GM10847 (cell line): ENCODE results near the gene UBE2O.

Source experiments
- POLR2A ChIP-seq: IDR thresholded peaks from 2 replicates; pipeline ENCODE4 v1.6.1; 2011; ENCODE audit not compliant: insufficient read length; ENCODE audit errors: extremely low read depth

Gene UBE2O

DNA sequence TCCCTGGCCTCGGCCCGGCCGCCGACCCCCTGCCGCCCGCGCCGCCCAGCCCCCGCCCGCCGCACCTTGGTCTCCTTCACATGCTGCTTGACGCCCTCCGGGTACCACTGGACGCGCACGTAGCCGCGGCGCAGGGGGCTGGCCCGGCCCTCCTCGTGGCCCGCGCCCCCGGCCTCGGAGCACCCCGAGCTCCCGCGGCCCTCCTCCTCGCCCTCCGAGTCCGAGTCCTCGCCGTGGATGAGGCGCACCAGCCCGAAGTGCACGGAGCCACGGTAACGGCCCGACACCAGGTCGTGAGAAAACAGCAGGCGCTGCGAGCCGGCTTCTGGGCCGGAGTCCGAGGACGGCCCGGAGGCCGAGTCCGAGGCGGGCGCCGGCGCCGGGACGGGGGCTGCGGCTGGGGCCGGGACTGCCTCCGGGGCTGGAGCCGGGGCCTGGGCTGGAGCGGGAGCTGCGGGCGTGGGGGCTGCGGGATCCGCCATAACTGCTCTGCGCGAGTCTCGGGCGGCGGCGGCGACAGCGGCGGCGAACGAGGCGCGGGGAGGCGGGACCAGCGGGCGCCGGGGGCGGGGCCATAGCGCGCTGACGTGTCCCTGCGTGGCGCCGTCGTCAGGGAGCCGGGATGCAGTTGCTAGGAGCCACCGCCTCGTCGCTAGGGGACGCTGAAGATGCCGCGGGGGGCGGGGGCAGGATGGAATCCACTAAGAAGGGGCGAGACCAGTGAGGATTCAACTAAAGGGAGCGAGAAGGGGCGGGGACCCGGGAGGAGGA lies at the start of gene UBE2O:
Gene UBE2O (minus strand): TSS at position 493 of the 771 bp plus-strand sequence. CDS start 11 bp downstream, at position 482.
- peak; percentile 72 for TF ChIP-seq POLR2A

- TF ChIP-seq POLR2A, result no peak
Observed at GRCh38 chr17:76501827-76502307, 48.9 kb upstream of the UBE2O start.

DNA sequence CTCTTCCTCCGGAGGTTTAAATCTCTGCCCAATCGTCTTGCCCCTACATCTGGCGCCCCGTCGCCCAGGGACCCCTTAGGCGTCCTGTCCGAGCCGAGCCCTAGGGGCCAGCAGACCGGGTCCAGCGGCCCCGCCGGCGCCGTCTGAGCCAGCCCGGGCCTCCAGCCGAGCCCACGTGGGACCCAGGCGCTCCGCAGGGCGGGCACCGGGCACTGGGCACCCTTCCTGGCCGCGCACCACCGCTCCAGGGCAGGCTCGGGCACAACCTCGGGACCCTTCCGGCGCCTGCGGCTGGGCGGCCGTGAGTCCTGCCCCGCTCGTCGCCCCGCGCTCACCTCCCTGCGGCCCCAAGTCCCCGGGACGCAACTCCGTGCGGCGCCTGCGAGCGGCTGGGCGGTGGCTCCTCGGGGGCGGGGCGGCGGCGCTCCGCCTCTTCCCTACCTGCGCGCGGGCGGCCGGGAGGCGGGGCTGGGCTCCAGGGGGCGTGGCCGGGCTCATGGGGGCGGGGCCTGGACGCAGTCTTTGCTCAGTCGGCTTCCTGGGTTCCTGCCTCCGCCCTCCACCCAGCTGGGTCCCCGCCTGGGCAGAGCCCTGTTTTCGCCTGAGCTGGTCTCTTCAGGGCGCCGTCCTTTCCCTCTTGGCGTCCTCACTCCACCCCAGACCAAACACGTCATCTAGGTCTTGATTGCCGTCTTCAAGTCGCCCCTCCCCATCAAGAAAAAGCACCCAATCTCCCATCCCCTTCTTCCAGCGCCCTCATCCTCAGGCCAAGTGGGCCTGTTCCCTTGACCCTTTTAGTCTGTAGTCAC lies 48.3 kb upstream of the UBE2O start, which contains the start of gene RHBDF2:
Gene RHBDF2 (minus strand): TSS at position 406 of the 809 bp plus-strand sequence. CDS start 19,899 bp downstream, outside the sequence.
- peak; percentile 90 for TF ChIP-seq POLR2A

DNA sequence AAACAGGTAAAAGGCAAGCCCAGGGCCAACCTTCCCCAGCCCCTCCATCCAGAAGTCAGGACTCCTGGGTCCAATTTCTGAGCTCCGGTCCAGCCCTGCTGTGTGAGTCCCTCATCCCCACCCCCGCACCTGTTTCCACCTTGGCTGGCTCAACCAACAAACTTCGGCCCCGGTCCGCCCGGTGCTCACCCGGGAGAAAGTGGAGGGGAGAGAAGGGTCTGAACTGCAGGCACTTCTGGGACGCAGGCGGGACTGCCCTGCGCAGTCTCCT lies 47.7 kb upstream of the UBE2O start:
- no peak for TF ChIP-seq POLR2A

DNA sequence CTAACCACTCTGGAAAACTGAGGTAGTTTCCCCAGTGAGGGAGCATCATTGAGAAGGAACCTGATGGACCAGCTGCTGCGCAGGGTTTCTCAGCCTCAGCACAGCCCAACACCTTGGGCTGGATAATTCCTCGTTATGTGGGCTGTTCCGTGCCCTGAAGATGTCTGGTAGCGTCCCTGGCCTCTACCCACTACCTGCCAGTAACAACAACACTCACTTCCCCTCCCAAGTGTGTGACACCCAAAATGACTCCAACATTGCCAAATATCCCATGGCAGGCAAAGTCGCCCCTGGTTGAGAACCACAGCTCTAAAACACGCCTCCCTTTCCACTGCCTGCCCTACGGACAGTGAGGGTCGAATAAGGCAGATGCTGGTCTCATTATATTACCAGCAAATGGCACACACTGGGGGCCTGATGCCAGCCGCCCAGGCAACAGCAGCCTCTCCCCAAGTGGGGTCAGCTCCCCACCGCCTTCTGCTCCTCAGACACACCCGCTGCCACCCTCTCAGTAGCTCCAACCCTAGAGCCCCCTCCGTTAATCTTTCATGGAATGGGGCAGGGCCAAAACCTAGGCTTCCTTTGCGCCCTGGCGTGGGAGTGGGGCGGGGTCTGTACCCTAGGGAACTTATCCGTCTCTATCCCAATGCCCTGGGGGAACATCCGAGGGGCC lies 47.3 kb upstream of the UBE2O start:
- TF ChIP-seq POLR2A, result no peak

DNA sequence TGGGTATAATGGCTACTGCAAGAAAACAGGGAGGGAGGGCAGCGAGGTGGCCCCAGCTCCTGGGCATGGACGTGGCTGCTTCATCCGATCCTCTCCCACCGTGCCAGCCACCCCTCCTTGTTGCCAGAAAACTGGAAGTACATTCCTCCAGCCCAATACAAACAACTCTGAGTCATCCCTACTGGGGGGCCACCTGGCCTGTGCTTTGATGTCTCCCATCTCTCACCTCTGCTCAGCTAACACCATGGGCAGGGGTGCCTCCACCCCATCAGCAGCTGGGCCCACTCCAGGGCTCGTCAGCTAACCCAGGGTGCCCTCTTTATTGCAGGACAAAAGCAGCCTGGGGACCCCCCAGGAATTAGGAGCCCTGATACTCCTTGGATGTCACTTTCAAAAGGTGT lies 46.3 kb upstream of the UBE2O start:
- no peak for TF ChIP-seq POLR2A

DNA sequence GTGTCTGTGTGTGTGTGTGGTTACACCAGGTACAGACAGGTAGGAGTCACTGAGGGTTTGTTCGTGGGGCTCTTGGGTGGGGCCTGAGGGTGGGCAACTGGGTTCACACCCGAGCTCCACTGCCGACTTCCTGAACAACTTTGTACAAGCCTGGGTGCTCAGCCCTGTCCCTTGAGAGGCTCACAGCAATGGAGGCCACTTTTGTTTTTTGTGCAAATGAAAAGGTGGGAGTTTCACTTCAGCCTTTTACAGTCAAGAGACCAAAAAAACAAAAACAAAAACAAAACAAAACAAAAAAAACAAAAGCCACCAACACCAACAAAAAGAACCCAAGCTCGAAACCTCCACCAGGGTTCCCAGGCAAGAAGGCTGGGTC lies 45.9 kb upstream of the UBE2O start:
- TF ChIP-seq POLR2A, result no peak

GRCh38 chr17:76497979-76498875 lies 45.3 kb upstream of the UBE2O start:
- no peak for TF ChIP-seq POLR2A

- TF ChIP-seq POLR2A, result no peak
Observed at GRCh38 chr17:76497699-76497978, 44.7 kb upstream of the UBE2O start.

DNA sequence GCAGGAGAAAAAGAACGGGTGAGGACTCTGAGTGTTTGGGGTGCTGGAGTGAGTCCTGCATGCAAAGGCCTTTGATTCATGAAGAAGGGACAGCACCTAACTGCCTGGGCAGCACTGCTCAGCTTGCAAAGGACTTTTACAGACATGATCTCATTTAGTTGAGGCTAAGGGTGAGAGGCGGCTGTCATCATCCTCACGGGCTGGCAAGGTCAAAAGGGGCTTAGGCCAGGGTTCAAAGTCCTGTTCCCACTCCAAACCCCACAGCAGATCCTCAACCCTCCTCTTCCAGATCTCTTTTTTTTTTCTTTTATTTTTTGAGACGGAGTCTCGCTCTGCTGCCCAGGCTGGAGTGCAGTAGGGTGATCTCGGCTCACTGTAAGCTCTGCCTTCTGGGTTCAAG lies 43.5 kb upstream of the UBE2O start:
- no peak for TF ChIP-seq POLR2A

DNA sequence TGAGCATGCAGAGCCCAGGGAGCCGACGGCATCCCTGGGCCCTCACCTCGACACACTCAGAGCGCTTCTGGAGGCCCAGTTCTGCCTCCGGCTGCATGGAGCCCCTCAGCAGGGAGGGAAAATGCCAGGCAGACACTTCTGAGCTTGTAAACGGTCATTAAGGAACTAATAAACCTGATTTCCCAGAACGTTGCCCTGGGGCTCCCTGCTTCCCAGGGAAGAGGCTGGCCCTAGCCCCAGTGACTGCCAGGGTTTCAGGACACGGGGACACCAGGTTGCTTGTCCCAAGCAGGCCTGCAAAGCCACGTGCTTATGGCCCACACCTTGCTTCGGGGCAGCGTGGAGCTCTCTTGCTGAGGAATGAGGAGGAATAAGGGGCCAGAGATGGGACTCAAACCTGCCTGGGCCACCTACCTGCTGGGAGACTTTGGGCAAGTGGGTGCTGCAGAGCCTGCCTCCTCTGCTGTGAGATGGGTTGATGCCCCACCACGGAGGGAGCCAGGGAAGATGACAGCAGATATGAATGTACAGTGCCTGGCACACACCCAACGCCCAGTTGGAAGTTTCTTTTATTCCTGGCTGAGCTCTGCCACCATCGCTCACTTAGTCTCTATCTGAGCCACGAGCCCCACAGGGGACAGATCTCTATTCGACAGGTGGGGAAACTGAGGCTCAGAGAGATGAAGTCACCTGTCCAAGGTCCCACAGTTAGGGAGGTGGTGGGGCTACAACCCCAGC lies 42.9 kb upstream of the UBE2O start:
- TF ChIP-seq POLR2A, result no peak

DNA sequence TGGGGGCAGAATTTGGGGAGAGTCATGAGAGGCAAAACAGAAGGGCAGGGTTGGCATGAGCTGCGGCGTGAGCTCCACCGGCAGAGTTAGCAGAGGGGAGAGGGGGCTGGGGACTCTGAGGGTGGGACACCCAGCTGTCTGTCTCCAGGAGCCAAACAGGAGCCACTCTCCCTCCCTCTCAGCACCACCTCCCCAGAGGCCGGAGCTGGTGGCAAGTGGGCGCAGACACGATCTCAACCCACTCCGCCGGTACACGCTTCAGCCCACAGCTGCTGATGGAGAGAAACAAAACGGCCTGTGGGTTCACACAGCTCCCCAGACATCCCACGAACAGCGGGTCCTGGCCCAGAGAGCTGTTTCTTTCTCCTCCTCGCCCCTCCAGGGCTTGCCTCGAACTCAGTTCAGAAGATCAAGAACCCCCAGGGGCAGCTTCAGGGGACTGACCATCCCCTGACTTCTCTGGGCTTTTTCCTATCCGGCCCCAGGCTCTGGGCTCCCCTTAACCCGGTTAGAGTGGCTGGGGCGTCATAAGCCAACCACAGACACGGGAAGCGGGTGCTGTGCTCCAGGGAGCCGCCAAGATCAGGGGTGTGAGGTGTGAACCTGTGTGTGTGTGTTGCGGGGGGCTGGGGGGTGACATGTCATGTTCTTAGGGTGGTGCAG lies 40.7 kb upstream of the UBE2O start:
- TF ChIP-seq POLR2A, result no peak

GRCh38 chr17:76492989-76493501 lies 40.1 kb upstream of the UBE2O start:
- no peak for TF ChIP-seq POLR2A
